ENCODE data around the gene C5orf63. TPM values are rescaled to one million over a fixed set of nuclear protein-coding genes. Genes with fewer than 3 reads are reported as not detected.

The C5orf63 gene
- total and polyA plus RNA-seq, 2 of the 13 experiments (the other 11 are each of a cell fraction or from before 2014, with no cell fraction given), result 7.9 to 8.8 TPM

GRCh38 chr5:127030259-127031146 is 42.8 kb downstream of the C5orf63 start, which contains the start of gene MARCHF3 (continued):
- peak; percentile 88 for TF ChIP-seq E2F5 (CRISPR knock-in tag; conservative IDR thresholded peaks at IDR 0.05)
- TF ChIP-seq SIX1 (CRISPR knock-in tag; IDR thresholded peaks at IDR 0.05; ENCODE audit: borderline replicate concordance), result no peak
- TF ChIP-seq ZNF788 (CRISPR knock-in tag; IDR thresholded peaks at IDR 0.05; ENCODE audit: borderline replicate concordance), result peak; percentile 82; the same call in 1 of the 2 replicates
- TF ChIP-seq HDAC2 (CRISPR knock-in tag; IDR thresholded peaks at IDR 0.05), result no peak; the same call in 1 of the 2 replicates
- TF ChIP-seq SOX6 (IDR thresholded peaks at IDR 0.05), result no peak
- TF ChIP-seq SOX6 (CRISPR knock-in tag; IDR thresholded peaks at IDR 0.05), result no peak; the same call in 1 of the 2 replicates
- peak; percentile 99 for TF ChIP-seq SP4 (CRISPR knock-in tag; IDR thresholded peaks at IDR 0.05)
- TF ChIP-seq ZNF713 (CRISPR knock-in tag; IDR thresholded peaks at IDR 0.05), result no peak
- peak; percentile 46 for TF ChIP-seq ZNF792 (CRISPR knock-in tag; IDR thresholded peaks at IDR 0.05)
- no peak for TF ChIP-seq ZNF251 (CRISPR knock-in tag; IDR thresholded peaks at IDR 0.05)
- no peak; the same call in 1 of the 2 replicates for TF ChIP-seq ZNF607 (CRISPR knock-in tag; IDR thresholded peaks at IDR 0.05; ENCODE audit: borderline replicate concordance)
- TF ChIP-seq BCLAF1 (IDR thresholded peaks at IDR 0.05), result no peak
- TF ChIP-seq ONECUT2 (CRISPR knock-in tag; IDR thresholded peaks at IDR 0.05), result no peak
- no peak for TF ChIP-seq TBP (CRISPR knock-in tag; IDR thresholded peaks at IDR 0.05)
- TF ChIP-seq ZNF432 (CRISPR knock-in tag; IDR thresholded peaks at IDR 0.05; ENCODE audit: borderline replicate concordance), result no peak
- no peak for TF ChIP-seq NFRKB (IDR thresholded peaks at IDR 0.05)
- TF ChIP-seq RXRB (CRISPR knock-in tag; IDR thresholded peaks at IDR 0.05; ENCODE audit: borderline replicate concordance), result peak; percentile 25; the same call in 1 of the 2 replicates
- TF ChIP-seq ZNF746 (CRISPR knock-in tag; IDR thresholded peaks at IDR 0.05), result no peak
- TF ChIP-seq ZMAT3 (CRISPR knock-in tag; conservative IDR thresholded peaks at IDR 0.05), result 0 out of 2 replicates have a peak, but pooled peaks have one; percentile 41
- no peak for TF ChIP-seq ZNF253 (CRISPR knock-in tag; IDR thresholded peaks at IDR 0.05; ENCODE audit: borderline replicate concordance)
- no peak for TF ChIP-seq ZFP1 (CRISPR knock-in tag; IDR thresholded peaks at IDR 0.05)
- no peak for TF ChIP-seq BHLHE40 (IDR thresholded peaks at IDR 0.05; ENCODE audit: low read length)
- peak; percentile 73 for TF ChIP-seq HOMEZ (CRISPR knock-in tag; IDR thresholded peaks at IDR 0.05; ENCODE audit: low read depth)
- no peak for TF ChIP-seq NFE2L2 (IDR thresholded peaks at IDR 0.05; ENCODE audit: low read length)
- TF ChIP-seq PAF1 (CRISPR knock-in tag; IDR thresholded peaks at IDR 0.05), result no peak
- no peak; the same call in none of the 2 replicates for TF ChIP-seq ZNF740 (CRISPR knock-in tag; IDR thresholded peaks at IDR 0.05)
- no peak; the same call in 1 of the 2 replicates for TF ChIP-seq RELA (CRISPR knock-in tag; IDR thresholded peaks at IDR 0.05)
- peak; percentile 76; the same call in 1 of the 2 replicates for TF ChIP-seq REL (CRISPR knock-in tag; conservative IDR thresholded peaks at IDR 0.05)
